Uterus (tissue), 2 donors: ENCODE data around the gene EPHA5.

Source experiments
- POLR2A ChIP-seq, 2 donors: fragments of 450-650 bp; IDR thresholded peaks; one replicate each; pipeline ENCODE4 v1.6.1; 2016; ENCODE audit warnings: antibody characterized with exemption in 2 of 2, mild to moderate bottlenecking in 1 of 2, moderate library complexity in 1 of 2
- TF ChIP-seq, protein P1 (sequence below), 4 experiments: fragments of 200-600 bp in 2 of 4; fragments of 450-650 bp in 2 of 4; sonication (generic) in 2 of 4; IDR thresholded peaks; one replicate each; pipeline ENCODE4 v1.5.1; 2016 to 2019; ENCODE audit warnings: antibody characterized with exemption in 4 of 4, mild to moderate bottlenecking in 2 of 4, moderate library complexity in 1 of 4

DNA sequence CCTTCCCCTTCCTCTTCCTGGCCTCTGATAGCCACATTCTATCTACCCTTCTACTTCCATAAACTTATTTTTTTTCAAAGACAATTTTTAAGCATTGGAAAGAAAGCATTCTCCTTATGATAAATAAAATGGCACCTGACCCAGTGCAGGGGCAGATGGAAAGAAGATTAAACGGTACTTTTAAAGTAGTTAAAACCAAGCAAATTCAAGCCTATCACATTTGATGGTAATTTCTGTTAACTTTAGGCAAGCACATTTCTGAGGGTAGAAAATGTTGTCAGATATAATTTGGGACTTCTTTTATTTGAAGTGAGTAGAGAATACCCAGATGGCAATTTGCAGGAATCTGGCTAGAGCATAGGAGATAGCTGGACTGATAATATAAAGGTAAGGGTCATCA lies 332.9 kb downstream of the EPHA5 start:
- TF ChIP-seq, protein P1, sequence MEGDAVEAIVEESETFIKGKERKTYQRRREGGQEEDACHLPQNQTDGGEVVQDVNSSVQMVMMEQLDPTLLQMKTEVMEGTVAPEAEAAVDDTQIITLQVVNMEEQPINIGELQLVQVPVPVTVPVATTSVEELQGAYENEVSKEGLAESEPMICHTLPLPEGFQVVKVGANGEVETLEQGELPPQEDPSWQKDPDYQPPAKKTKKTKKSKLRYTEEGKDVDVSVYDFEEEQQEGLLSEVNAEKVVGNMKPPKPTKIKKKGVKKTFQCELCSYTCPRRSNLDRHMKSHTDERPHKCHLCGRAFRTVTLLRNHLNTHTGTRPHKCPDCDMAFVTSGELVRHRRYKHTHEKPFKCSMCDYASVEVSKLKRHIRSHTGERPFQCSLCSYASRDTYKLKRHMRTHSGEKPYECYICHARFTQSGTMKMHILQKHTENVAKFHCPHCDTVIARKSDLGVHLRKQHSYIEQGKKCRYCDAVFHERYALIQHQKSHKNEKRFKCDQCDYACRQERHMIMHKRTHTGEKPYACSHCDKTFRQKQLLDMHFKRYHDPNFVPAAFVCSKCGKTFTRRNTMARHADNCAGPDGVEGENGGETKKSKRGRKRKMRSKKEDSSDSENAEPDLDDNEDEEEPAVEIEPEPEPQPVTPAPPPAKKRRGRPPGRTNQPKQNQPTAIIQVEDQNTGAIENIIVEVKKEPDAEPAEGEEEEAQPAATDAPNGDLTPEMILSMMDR (IDR thresholded peaks at IDR 0.05), result no peak
- TF ChIP-seq POLR2A (IDR thresholded peaks at IDR 0.05), result no peak
